NCI-H2227 treated with DMSO at 0.1 percent for 48 hours (cell line): ENCODE results near the gene AGBL3.

Source experiments
- DNase-seq: peaks from one replicate; lab custom pipeline; 2025; lab: John Stamatoyannopoulos, UW

The AGBL3 gene

DNA sequence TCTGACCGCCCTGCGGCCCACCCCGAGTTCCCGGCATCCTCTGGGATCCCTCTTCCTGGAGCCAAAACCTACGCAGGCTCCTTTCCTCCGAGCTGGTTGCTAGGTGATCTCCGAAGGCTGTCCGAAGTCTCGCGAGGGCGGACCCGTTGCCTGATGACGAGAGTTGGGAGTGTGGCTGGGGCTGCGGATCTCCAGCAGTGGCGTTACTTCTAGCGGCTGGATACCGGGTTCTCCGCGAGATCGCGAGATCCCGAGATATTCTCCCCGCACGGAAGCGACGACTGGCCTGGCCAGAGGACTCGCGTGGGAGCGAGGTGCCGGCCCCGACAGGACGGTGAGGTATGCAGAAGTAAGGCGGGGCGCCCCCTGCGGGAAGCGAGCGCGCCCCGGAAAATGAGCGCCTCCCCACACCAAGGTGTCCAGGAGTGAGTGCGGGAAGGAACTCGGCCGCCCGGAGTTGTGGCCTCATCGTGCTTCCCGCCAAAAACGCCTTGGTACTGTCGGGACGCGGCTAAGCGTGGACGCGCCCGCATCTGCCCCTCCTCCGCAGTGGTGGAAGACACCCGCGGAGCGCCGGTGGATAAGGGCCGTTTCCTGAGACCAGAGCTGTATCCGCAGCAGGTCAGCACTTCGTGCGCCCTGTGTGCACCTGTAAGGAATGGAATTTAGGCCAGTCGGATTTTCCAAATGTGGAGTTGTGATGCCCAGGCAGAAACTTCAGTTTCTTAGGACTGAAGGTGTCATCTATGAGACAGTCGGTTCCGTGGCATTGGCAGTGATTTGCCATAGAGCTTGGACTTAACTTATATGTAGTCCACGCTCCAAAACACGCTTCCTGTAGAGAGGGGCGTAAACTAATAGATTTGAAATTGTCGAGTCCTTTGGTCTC lies at the start of gene AGBL3:
TSS of gene AGBL3 (plus strand) at position 146 of the 889 bp plus-strand sequence. CDS start 1,426 bp downstream, outside the sequence.
- peak; percentile 98 for DNase-seq

DNA sequence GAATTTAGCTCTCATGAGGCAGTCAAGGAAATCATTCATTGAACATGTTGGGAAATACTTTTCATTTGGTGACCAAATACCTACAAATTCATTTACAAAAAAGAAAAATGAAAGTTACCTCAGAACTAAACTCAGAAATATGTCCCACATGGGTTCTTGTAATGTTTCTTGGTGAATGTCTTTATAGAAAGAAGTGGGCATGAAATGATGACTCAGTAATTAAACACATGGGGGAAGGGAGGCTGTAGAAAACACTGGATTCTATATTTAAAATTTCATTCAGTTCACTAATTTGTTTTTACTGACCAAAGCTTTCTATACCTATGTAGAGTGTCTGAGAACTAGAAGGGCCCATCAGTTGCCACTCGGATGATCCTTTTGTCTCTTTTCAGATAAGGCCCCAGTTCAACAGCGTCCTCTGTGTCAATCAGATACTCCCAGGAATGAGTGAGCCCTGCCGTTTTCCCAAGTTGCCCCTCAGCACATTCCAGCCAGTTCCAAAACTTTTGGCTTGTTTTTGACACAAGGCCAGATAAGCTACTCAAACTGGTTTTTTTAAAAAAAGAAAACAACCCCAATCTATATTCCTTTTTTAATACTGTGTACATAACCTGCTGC lies 49.3 kb upstream of the AGBL3 start:
- DNase-seq: no peak

GRCh38 chr7:134938141-134938540 lies 48.2 kb upstream of the AGBL3 start:
- no peak for DNase-seq

GRCh38 chr7:134939136-134939535 lies 47.2 kb upstream of the AGBL3 start:
- DNase-seq: no peak

GRCh38 chr7:134940729-134941128 lies 45.6 kb upstream of the AGBL3 start:
- DNase-seq: no peak

DNA sequence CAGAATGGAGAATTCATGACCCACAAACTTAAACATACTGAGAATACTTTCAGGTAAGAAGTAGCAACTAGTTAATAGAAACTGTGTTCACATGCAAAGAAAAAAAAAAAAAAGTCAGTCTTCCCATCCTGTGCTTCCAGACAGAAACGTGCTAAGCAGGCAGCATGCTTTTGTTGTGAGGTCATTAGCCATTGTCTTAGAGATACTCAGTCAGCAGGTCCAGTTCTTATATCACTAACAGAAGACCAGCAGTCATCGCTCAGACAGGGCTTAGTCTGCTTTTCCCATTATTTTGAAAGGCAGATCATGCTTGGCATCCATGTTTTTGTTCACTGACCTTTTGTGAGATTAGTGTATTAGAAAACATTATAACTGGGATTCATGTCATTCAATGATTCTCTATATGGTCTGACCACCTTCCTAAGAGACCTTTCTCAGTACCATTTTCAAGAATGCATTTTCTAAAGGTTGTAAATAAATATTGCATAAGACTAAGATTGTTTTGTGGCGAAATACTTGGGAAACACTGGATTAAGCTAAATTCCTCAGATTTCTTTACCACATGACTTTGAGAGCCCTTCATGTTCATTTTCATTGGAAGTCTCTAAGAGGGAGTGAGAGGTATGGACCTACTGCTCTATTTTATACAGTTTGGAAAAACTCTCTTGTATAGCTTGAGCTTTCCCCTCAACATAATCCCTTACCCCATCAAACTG lies 45.0 kb upstream of the AGBL3 start:
- no peak for DNase-seq

DNA sequence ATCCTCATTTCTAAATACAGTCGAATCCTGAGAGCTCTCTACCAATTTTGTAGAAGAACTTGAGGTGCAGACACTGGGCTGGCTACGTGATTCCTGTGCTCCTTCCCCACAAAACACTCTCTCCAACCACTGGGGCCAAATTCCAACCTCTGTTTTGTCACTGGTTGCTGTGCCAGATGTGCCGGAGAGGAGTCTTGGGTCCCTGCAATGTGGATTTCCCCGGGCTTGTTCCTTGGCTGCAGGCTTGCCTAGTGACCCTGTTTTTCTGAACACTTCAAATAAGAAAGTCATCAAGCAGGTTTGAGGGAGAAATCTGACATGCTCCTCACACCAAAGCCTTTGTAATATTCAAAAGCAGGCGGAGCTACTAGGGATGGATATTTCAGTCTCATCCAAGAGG lies 44.4 kb upstream of the AGBL3 start:
- DNase-seq: no peak

DNA sequence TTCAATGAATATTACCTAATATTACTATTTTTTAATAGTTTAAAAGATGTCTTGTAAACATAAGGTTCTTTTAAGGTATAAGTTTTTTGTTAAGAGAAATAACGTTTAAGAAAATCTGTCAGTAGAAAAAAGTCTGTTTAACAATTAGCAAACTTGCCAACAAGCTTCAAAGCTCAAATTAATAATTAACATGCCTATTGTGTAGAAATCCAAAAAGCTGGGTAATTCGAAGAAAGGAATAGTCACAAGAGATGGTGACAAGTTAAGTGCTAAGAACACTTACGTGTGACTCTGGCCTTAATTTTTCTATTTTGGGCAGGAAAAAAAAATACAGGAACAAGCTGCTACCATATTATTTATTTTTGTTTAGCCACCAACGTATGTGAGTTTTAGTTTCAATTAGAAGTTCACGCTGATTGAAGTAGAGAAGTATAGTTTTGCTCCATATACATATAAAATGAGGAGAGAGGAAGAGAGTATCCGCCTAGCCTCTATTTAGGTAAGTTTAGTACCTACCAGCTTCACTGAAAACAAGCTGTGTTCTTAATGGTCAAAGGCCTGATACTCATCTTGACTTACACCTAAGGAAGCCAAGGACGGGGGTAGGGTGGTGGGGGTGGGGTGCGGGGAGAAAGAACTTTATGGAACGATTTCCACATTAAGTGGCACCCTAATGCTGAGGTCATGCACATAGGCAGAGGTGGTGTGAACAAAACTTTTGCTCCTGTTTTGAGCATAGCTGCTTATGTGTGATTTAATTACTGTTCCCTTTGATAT lies 43.4 kb upstream of the AGBL3 start:
- no peak for DNase-seq

DNA sequence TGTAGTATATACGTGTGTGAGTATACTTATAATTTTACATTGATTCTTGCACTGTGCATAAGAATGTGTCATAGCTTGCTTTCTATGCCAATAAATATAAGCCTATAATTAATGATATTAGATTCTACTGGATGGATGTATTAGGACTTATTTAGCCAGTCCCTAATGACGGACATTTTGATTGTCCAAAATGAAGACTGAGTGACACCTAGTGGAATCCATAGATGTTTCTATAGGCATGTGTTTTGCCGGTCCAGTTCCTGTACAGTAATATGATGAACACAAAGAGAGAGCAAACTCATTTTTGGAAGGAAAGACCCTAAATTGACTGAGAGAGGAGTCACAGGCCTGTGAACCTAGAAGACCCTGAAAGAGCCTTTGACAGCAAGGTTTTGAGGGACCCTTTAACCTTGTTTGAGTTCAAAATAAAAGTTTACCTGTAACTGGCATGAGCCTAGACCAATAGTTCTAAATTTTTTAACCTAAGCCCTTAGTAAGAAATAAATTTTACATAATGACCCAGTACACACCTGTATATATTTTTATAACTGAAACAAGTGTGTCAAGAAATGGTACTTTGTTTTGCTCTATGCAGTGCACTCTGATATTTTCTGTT lies 42.4 kb upstream of the AGBL3 start:
- DNase-seq: peak; percentile 47

DNA sequence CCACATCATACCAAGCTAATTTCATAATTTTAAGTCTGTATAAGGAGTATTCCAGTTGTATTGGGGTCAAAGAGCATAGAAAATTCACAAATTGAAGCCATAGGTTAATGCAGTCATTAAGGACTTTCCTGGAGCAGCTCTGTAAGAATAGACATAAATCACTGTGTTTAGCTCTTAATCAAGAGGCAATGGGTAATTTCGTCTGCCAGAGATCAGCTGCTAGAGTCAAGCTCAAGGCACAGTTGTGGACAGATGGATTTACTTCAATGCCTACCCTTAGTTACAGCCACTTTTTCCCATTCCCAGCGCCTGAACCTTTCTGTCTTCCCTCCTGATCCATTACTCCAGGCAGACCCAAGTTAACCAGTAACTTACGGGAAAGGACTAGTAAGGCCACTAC lies 40.6 kb upstream of the AGBL3 start:
- DNase-seq: peak; percentile 43

DNA sequence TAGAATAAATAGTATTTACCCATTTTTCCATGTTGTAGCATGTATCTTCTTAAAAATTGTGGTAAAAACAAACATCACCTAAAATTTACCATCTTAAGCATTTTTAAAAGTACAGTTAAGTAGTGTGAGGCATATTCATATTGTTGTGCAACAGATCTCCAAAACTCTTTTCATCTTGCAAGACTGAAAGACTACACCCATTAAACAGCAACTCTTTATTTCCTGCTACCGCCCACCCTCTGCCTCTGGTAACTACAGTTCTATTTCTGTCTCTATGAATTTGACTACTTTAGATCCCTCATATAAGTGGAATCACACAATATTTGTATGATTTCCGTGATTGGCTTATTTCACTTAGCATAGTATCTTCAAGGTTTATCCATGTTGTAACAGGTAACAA lies 40.0 kb upstream of the AGBL3 start:
- no peak for DNase-seq

- DNase-seq: no peak
Observed at GRCh38 chr7:134947329-134947728, 39.0 kb upstream of the AGBL3 start.

- DNase-seq: no peak
Observed at GRCh38 chr7:134947831-134948230, 38.5 kb upstream of the AGBL3 start.

DNA sequence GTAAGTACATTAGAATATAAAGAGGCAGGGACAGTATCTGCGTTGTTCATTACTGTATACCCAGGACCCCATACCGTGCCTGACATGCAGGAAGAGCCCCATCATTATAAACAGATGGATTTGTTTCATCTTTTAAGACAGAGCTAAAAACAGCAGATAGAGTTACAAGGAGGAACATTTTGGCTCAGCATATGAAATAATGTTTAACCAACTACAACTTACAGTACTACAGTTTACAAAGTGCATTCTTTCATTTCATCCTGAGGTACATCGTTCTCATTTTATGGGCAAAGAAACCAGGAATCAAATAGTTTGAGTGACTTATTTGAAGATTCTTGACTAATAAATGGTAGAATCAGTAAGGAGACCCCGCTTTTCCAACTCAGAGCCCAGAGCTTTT lies 38.1 kb upstream of the AGBL3 start:
- DNase-seq: no peak

DNA sequence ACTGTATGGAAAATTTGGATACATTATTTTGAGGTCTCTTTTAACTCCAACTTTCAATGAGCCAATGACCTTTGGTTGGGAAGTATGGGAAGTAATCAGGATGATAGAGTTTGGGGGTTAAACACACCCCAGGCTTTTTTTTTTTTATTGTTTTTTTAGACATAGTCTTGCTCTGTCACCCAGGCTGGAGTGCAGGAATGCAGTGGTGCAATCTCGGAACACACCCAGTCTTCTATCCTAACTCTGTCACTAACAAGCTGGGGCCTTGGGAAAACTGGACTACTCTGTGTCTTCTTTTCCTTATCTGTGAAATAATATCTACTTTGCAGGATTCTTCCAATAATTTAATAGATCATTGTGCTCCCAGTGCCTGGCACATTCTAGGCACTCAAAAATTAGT lies 37.6 kb upstream of the AGBL3 start:
- no peak for DNase-seq

DNA sequence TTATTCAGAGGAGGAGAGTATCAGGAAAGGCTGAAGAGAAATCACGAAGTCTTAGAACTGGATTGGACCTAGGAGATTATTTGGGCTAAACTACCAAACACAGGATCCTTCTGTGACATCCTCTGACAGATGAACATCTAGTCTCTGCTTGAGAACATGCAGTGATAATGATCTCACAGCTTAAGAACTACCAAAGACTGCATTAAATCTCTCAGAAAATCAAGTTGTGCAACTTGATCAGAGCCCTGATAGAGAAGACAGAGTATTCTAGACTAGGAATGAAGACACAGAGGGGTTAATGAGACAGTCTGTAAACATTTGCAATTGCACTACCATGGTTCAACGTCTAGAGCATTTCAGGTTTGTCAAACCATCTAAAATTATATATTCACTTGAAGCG lies 37.1 kb upstream of the AGBL3 start:
- DNase-seq: no peak

DNA sequence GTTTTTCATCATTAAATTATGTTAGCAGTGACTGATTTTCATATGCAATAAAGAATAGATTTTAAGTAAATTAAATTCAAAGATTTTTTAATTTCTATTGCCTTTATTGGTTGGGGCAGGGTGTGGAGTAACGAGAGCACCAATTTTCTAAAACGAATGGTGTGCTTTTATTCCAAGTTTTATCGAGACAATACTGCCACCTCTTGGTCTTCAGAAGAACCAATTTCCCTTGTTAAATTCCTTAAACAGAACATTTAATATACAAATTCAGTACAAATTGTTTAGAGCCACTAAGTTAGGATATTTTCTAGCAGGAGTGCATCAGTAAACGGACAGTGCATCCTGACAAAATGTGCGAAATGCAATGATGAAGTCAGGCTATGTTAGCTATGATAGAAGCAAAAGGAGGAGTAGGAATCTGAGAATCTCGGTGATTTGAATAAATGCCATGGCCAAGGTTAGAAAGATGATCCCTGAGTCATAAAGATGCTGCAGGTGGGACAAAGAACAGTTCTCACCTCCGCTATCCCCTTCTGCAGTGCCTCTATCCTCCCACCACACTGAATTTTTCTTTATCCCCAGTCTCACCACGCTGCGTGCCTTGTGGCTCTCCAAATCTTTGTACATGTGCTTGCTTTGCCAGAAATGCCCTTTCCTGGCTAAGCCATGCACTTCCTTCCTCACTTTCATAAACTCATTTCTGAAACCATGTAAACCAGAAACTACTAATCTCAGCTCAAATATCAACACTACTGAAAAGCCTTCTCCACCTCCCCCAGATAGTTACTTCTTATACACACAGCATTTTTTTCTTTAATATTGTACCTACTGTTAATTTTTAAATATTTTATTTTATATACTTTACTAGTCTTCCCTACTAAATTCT lies 31.9 kb upstream of the AGBL3 start:
- DNase-seq: peak; percentile 51

GRCh38 chr7:134957005-134957404 lies 29.3 kb upstream of the AGBL3 start:
- no peak for DNase-seq

GRCh38 chr7:134959810-134960209 lies 26.5 kb upstream of the AGBL3 start:
- no peak for DNase-seq

DNA sequence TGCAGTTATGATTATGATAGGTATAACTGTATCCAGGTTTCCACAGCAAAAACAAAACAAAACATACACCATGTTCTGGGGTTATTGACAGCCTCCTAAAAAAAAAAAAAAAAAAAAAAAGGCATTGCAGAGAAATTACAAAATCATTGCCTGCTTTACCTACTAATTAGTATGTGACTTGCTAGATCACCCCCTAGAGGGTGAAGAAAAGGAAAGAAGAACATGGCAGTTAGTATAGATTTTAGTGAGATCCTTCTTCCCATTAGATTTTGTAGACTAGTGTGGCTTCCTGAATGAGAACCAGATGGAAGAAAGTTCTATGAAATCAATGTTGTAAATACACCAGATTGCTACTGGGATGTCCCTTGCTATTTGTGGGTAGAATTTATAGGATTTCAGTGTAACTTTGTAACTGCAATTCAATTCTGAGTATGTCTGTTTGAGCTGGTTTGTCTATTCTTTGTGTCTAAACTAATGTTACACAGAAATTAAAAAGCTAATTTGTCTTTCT lies 24.0 kb upstream of the AGBL3 start:
- DNase-seq: no peak
